Raji (cell line): Measurements from ENCODE around the gene GALNT3.

ENCODE experiments used
- POLR2A ChIP-seq: IDR thresholded peaks from 2 replicates; pipeline ENCODE4 v1.6.1; 2011; ENCODE audit warnings: low read depth, low read length, control low read depth; ENCODE audit not compliant: insufficient read depth

GALNT3 gene

GRCh38 chr2:165718610-165719210 lies 75.3 kb downstream of the GALNT3 start:
- no peak for TF ChIP-seq POLR2A

DNA sequence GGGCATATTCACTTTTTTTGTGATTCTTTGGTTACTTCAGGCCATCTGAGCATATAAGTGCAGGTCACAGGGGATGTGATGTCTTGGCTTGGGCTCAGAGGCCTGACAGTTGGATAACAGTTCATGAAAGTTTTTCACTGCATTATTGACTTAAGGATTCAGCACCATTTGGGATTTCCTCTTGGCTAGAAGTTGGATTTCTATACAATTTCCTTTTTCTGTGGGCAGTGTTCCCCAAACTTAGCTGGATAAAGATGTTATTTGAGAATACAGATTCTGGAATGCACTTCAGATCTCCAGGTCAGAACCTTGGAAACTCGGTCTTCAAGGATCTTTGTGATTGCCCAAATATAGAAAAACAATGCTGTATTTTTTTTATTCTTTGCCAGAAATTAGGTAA lies 78.0 kb downstream of the GALNT3 start:
- no peak for TF ChIP-seq POLR2A

DNA sequence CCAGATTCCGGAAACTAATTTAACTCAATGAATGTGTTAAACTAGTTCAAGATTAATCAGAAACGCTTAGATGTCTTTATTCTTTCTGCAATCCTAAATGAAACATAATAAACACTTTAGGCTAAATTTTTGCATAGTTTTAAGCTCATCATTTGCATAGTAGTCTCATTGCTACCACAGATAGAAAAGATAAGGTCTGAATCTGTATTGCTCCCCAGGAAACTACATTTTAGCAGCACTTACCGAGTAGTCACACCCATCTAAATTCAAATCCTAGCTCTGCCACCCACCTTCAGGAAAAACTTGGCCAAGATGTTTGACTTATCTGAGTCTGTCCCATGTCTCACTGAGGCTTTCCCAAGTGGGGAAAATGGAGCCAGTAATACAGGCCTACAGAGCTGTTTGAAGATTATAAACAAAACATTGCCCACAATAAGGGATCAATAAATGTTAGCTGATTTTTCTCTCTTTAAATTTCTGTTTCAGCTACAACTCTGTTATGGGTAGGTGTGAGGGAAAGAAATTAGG lies 87.0 kb downstream of the GALNT3 start:
- TF ChIP-seq POLR2A, result no peak

DNA sequence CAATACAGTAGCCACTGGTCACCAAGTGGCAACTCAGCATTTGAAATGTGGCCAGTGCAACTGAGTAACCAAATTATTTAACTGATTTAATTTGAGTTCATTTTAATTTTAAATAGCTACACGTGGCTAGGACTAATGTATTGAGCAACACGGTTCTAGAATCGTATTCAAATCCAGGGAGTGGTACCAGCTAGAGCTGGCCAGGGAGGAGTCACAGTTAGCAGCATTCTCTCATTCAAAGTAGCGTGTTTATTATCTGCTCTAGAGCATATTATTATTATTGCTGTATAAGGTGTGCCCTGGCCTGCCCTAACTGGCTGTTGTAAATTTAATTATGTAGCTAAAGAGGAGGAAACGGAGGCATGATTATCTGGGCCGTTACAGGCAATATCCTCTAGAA lies 92.9 kb downstream of the GALNT3 start:
- no peak for TF ChIP-seq POLR2A

DNA sequence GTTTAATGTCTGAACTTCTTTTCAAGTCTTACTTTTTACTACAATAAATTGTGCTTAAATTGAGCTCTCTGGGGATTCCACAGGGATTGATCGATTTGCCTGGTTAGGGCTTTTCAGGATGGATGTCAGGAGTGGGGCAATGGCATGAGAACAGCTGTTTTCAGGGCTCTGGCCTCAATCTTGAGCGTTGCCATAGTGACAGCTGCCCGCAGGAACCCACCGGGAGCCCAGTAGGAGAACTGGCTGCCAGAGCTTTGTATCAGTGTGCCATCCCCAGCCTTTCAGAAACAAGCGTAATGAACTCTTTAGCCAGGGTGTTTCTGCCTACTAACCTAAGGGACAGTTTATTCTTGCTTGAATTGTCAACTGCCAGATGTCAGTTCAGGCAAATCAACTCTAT lies 93.5 kb downstream of the GALNT3 start:
- TF ChIP-seq POLR2A, result no peak

DNA sequence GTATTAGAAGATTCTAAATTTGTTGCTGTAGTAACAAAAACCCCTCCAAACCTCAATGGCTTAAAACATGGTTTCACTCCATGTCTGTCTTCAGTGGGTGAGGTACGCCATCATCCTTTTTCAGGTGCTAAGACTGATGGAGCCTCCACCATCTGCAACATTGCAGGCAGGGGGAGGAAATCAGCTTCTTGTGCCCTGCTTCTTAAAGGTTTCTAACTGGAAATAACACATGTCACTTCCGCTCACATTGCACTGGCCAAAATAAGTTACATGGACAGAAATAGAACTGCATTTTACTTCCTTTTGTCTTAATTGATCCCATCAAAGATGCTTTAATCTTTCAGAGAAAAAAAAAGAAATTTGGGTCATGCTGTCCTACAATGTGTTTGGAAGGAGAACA lies 94.1 kb downstream of the GALNT3 start:
- TF ChIP-seq POLR2A, result no peak

DNA sequence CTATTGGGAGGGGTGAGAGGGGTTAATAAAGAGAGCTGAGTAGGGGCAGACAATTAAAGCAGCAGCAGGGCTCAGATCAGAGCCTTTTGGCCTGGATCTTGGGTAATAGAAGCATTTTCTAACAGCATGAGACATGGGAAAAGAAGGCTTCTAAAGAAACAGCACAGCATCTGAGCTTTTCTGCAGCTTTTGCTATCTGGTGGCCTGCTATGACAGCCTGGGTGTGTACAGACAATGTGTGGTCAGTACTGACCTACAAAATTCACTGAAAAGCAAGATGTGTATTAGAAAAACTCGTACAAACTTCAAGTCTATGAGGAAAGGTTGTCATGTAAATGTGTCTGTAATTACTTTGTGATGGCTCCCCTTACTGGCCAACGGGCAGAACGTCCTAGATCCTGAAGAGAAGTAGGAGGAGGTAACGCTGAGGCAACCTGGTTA lies 95.6 kb downstream of the GALNT3 start:
- TF ChIP-seq POLR2A, result no peak

DNA sequence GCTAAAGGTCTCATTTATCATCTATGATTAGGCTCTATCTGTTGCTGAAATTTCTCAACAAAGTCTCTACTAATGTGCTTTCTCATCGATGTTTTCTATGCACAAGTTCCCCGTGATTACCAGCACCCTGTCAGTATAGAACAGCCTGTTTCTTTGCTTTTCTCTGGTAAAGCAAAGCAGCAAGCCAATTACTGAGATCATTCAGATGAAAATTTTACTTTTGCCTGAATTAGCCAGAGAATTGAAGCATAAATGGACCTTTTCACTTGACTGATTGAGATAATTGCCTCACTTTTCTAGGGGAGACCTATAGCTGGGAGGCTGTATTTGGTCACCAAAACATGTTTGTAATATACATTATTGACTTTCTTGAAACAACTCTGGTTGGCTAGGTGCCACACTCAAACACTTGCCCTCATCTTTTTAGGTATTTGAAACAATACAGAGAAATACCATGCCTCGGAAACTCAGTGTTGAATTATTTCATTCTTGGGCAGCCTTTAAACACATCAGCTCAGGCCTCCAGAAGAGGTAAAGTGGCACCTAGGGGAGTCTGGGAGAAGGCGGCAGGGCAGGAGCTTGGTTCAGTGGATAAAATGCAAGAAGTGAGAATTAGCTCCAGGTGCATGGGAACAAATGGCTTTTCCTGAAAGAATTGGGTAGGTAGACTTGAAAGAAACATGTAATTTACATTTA lies 96.2 kb downstream of the GALNT3 start:
- no peak for TF ChIP-seq POLR2A
